Measurements from ENCODE around the gene SLAIN1.

SLAIN1 gene

DNA sequence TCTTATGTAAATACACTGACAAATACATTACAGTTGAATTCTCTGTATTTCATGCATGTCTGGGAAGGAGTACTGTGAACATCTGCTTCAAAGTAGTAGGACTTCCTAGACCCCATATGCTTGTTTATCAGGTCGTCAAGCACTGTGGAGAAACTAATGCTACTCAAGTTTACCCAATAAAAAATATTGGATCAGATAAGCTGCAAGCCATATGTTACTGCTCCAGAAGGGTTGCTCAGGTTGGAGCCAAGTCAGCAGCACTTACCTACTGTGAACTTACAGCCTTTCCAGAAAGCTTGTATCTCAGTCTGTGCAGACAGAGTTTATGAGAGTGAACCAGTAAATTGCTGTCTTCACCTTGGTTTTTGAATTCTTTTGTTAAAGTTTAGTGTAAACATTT is 36.2 kb downstream of the SLAIN1 start:
- POLR2A ChIA-PET = no interaction called here
- Histone ChIP-seq H3K36me3 (ENCODE audit: control insufficient read depth in 4 of 4, insufficient read depth in 4 of 4, low read length in 3 of 4) (peaks cover 0 to 23% (median 6%) of the 10 kb centered on the region in 4 experiments), H3K4me1 (ENCODE audit: control extremely low read depth in 1 of 4, control insufficient read depth in 4 of 4, insufficient read depth in 4 of 4, low read length in 3 of 4) (peaks cover 0 to 4% (median 2%) of the 10 kb centered on the region in 4 experiments), H3K9me3 (ENCODE audit: control extremely low read depth in 1 of 5, control insufficient read depth in 4 of 5, insufficient read depth in 2 of 5, low read depth in 1 of 5, low read length in 4 of 5) (no peaks in the 10 kb centered on the region), H3K27ac (ENCODE audit: insufficient read depth in 1 of 2, low read depth in 1 of 2, low read length in 2 of 2, poor library complexity in 1 of 2, severe bottlenecking in 2 of 2) (no peak overlapping the region), H3K4me3 (ENCODE audit: control insufficient read depth in 1 of 7, extremely low read depth in 1 of 7, insufficient read depth in 4 of 7, low read depth in 2 of 7, low read length in 6 of 7) (no peak overlapping the region), H3K27me3 (replicated peaks in 2 of 5; ENCODE audit: control insufficient read depth in 4 of 5, insufficient read depth in 5 of 5, low read length in 4 of 5) (no peaks in the 10 kb centered on the region)
- CTCF ChIA-PET = interaction anchor here (1.3 kb wide), 2 partner anchors 104 to 230 kb away, joined by 3 read pairs; no protein-coding TSS in a partner anchor
- no peak for DNase-seq
- WGBS (ENCODE audit: insufficient coverage) = 100% methylated on average over 1 of the region's 1 CpG

DNA sequence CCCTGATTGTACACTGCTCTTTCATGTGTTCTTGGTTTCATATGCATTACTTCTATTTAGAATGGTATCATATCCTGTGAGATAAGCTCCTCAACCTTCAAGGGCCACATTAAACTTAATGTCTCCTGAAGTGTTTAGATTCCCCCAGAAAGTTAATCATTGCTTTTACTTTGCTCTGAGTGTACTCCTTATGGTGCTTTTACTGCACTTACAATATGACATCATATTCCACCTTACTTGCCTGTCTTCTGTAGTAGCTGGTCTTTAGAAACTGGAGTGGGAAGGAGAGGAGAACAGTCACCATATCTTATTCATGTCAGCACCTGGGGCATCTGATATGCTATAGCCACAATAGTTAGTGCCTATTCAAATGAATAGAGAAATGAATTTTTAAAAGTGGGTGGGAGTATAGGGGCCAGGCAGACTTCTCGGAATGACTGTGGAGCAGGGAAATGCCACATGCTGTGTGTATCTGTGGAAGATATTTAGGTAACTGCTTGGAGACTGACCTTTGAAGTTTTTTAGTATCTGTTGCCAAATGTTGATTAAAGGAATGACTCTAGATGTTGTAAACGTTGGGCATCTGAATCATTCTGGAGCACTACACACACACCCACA is 40.2 kb downstream of the SLAIN1 start:
- no peaks in the 10 kb centered on the region for H3K27me3 ChIP-seq (replicated peaks in 2 of 5; ENCODE audit: control insufficient read depth in 4 of 5, insufficient read depth in 5 of 5, low read length in 4 of 5)
- peaks cover 0 to 13% (median 4%) of the 10 kb centered on the region in 4 experiments for H3K36me3 ChIP-seq (ENCODE audit: control insufficient read depth in 4 of 4, insufficient read depth in 4 of 4, low read length in 3 of 4)
- no peak overlapping the region for H3K27ac ChIP-seq (ENCODE audit: insufficient read depth in 1 of 2, low read depth in 1 of 2, low read length in 2 of 2, poor library complexity in 1 of 2, severe bottlenecking in 2 of 2)
- no peak overlapping the region for H3K4me3 ChIP-seq (ENCODE audit: control insufficient read depth in 1 of 7, extremely low read depth in 1 of 7, insufficient read depth in 4 of 7, low read depth in 2 of 7, low read length in 6 of 7)
- H3K4me1 ChIP-seq (ENCODE audit: control extremely low read depth in 1 of 4, control insufficient read depth in 4 of 4, insufficient read depth in 4 of 4, low read length in 3 of 4) = no peaks in the 10 kb centered on the region
- ChIA-PET POLR2A (no interaction called here), CTCF (interaction anchor here (1.8 kb wide), 1 partner anchor 13 kb away, joined by 8 read pairs; no protein-coding TSS in a partner anchor)
- H3K9me3 ChIP-seq (ENCODE audit: control extremely low read depth in 1 of 5, control insufficient read depth in 4 of 5, insufficient read depth in 2 of 5, low read depth in 1 of 5, low read length in 4 of 5) = no peaks in the 10 kb centered on the region
- no peak for DNase-seq
- 100% methylated on average over 1 of the region's 2 CpGs for WGBS (ENCODE audit: insufficient coverage)

DNA sequence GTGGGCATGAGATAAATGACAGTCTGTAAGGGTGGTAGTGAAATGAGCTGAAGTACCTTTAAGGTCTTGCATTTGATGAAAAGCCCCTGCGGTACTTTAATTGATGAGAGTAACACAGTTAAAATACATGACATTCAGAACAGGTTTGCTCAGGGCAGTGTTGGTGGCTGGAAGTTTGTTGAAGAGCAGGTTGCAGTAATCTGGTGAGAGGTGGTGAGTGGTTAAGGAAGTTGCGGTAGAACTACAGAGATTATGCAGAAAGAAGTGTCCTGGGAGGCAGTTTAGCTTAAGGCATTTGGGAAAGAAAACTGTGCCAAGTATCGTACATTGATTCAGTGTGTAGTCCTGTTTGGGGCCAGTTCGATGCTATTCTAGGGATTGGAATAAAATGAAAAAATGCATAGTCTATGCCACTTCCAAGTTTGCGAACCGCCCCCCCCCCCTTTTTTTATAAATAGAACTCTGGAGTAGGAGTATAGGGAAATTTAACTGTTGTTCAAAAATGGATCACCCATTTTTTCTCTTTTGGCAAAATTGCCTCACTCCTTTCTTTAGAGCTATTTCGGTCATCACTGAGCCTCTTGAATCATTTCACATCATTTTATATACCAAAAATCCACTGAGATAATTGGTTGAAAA is 42.7 kb downstream of the SLAIN1 start:
- ChIA-PET CTCF (interaction anchor here (0.9 kb wide), 1 partner anchor 147 kb away, joined by 3 read pairs; no protein-coding TSS in a partner anchor), POLR2A (interaction anchor here (0.5 kb wide), 1 partner anchor 101 kb away, joined by 6 read pairs; no protein-coding TSS in a partner anchor)
- H3K4me1 ChIP-seq (ENCODE audit: control extremely low read depth in 1 of 4, control insufficient read depth in 4 of 4, insufficient read depth in 4 of 4, low read length in 3 of 4) = no peaks in the 10 kb centered on the region
- no peak for DNase-seq
- H3K27ac ChIP-seq (ENCODE audit: insufficient read depth in 1 of 2, low read depth in 1 of 2, low read length in 2 of 2, poor library complexity in 1 of 2, severe bottlenecking in 2 of 2) = no peak overlapping the region
- peaks cover 8 to 20% (median 13%) of the 10 kb centered on the region in 4 experiments for H3K36me3 ChIP-seq (ENCODE audit: control insufficient read depth in 4 of 4, insufficient read depth in 4 of 4, low read length in 3 of 4)
- no peaks in the 10 kb centered on the region for H3K27me3 ChIP-seq (replicated peaks in 2 of 5; ENCODE audit: control insufficient read depth in 4 of 5, insufficient read depth in 5 of 5, low read length in 4 of 5)
- no peaks in the 10 kb centered on the region for H3K9me3 ChIP-seq (ENCODE audit: control extremely low read depth in 1 of 5, control insufficient read depth in 4 of 5, insufficient read depth in 2 of 5, low read depth in 1 of 5, low read length in 4 of 5)
- 100% methylated on average over 4 of the region's 7 CpGs for WGBS (ENCODE audit: insufficient coverage)
- H3K4me3 ChIP-seq (ENCODE audit: control insufficient read depth in 1 of 7, extremely low read depth in 1 of 7, insufficient read depth in 4 of 7, low read depth in 2 of 7, low read length in 6 of 7) = no peak overlapping the region

- no peak overlapping the region for H3K27ac ChIP-seq (ENCODE audit: insufficient read depth in 1 of 2, low read depth in 1 of 2, low read length in 2 of 2, poor library complexity in 1 of 2, severe bottlenecking in 2 of 2)
- peaks cover 8 to 20% (median 13%) of the 10 kb centered on the region in 4 experiments for H3K36me3 ChIP-seq (ENCODE audit: control insufficient read depth in 4 of 4, insufficient read depth in 4 of 4, low read length in 3 of 4)
- POLR2A ChIA-PET = no interaction called here
- CTCF ChIA-PET = no interaction called here
- H3K4me1 ChIP-seq (ENCODE audit: control extremely low read depth in 1 of 4, control insufficient read depth in 4 of 4, insufficient read depth in 4 of 4, low read length in 3 of 4) = no peaks in the 10 kb centered on the region
- H3K9me3 ChIP-seq (ENCODE audit: control extremely low read depth in 1 of 5, control insufficient read depth in 4 of 5, insufficient read depth in 2 of 5, low read depth in 1 of 5, low read length in 4 of 5) = no peaks in the 10 kb centered on the region
- no peak for DNase-seq
- WGBS (ENCODE audit: insufficient coverage) = 100% methylated on average over 4 of the region's 8 CpGs
- no peak overlapping the region for H3K4me3 ChIP-seq (ENCODE audit: control insufficient read depth in 1 of 7, extremely low read depth in 1 of 7, insufficient read depth in 4 of 7, low read depth in 2 of 7, low read length in 6 of 7)
- H3K27me3 ChIP-seq (replicated peaks in 2 of 5; ENCODE audit: control insufficient read depth in 4 of 5, insufficient read depth in 5 of 5, low read length in 4 of 5) = no peaks in the 10 kb centered on the region
Observed at GRCh38 chr13:77740931-77741596, 43.6 kb downstream of the SLAIN1 start.

- H3K9me3 ChIP-seq (ENCODE audit: control extremely low read depth in 1 of 5, control insufficient read depth in 4 of 5, insufficient read depth in 2 of 5, low read depth in 1 of 5, low read length in 4 of 5) = no peaks in the 10 kb centered on the region
- no peaks in the 10 kb centered on the region for H3K4me1 ChIP-seq (ENCODE audit: control extremely low read depth in 1 of 4, control insufficient read depth in 4 of 4, insufficient read depth in 4 of 4, low read length in 3 of 4)
- no peak overlapping the region for H3K4me3 ChIP-seq (ENCODE audit: control insufficient read depth in 1 of 7, extremely low read depth in 1 of 7, insufficient read depth in 4 of 7, low read depth in 2 of 7, low read length in 6 of 7)
- peaks cover 8 to 23% (median 16%) of the 10 kb centered on the region in 4 experiments for H3K36me3 ChIP-seq (ENCODE audit: control insufficient read depth in 4 of 4, insufficient read depth in 4 of 4, low read length in 3 of 4)
- H3K27ac ChIP-seq (ENCODE audit: insufficient read depth in 1 of 2, low read depth in 1 of 2, low read length in 2 of 2, poor library complexity in 1 of 2, severe bottlenecking in 2 of 2) = no peak overlapping the region
- no peaks in the 10 kb centered on the region for H3K27me3 ChIP-seq (replicated peaks in 2 of 5; ENCODE audit: control insufficient read depth in 4 of 5, insufficient read depth in 5 of 5, low read length in 4 of 5)
- ChIA-PET POLR2A (no interaction called here), CTCF (no interaction called here)
- WGBS (ENCODE audit: insufficient coverage) = no CpG with 5 or more reads among the region's 1 CpG
- no peak for DNase-seq
Observed at GRCh38 chr13:77741597-77741972, 44.1 kb downstream of the SLAIN1 start.

DNA sequence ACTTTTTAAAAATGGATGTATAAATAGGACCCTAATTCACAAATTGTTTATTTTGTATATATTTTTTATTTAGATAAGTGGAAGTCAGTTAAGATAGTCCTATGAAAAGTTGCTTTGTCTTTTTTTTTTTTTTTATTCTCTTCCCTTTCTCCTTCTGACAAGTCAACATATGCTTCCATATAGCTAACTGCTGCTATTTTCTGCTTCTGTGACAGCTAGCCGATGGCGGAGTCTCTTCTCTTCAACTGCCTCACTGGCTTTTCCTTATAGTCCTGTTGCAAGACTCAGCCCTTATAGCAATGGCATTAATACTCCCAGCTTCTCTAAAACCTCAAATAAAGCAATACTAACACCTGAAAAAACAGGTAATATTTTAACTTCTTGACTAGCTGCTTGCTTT is 45.3 kb downstream of the SLAIN1 start:
- no peaks in the 10 kb centered on the region for H3K4me1 ChIP-seq (ENCODE audit: control extremely low read depth in 1 of 4, control insufficient read depth in 4 of 4, insufficient read depth in 4 of 4, low read length in 3 of 4)
- H3K4me3 ChIP-seq (ENCODE audit: control insufficient read depth in 1 of 7, extremely low read depth in 1 of 7, insufficient read depth in 4 of 7, low read depth in 2 of 7, low read length in 6 of 7) = no peak overlapping the region
- no peak overlapping the region for H3K27ac ChIP-seq (ENCODE audit: insufficient read depth in 1 of 2, low read depth in 1 of 2, low read length in 2 of 2, poor library complexity in 1 of 2, severe bottlenecking in 2 of 2)
- no peak for DNase-seq
- CTCF ChIA-PET = interaction anchor here (0.6 to 1.0 kb wide), 3 partner anchors 10 to 19 kb away, joined by 3 read pairs; no protein-coding TSS in a partner anchor
- H3K9me3 ChIP-seq (ENCODE audit: control extremely low read depth in 1 of 5, control insufficient read depth in 4 of 5, insufficient read depth in 2 of 5, low read depth in 1 of 5, low read length in 4 of 5) = no peaks in the 10 kb centered on the region
- no peaks in the 10 kb centered on the region for H3K27me3 ChIP-seq (replicated peaks in 2 of 5; ENCODE audit: control insufficient read depth in 4 of 5, insufficient read depth in 5 of 5, low read length in 4 of 5)
- POLR2A ChIA-PET = no interaction called here
- WGBS (ENCODE audit: insufficient coverage) = 90% methylated on average over 2 of the region's 2 CpGs
- peaks cover 12 to 28% (median 24%) of the 10 kb centered on the region in 4 experiments for H3K36me3 ChIP-seq (ENCODE audit: control insufficient read depth in 4 of 4, insufficient read depth in 4 of 4, low read length in 3 of 4)

GRCh38 chr13:77745784-77746183 is 48.3 kb downstream of the SLAIN1 start:
- H3K4me3 ChIP-seq (ENCODE audit: control insufficient read depth in 1 of 7, extremely low read depth in 1 of 7, insufficient read depth in 4 of 7, low read depth in 2 of 7, low read length in 6 of 7) = no peak overlapping the region
- H3K9me3 ChIP-seq (ENCODE audit: control extremely low read depth in 1 of 5, control insufficient read depth in 4 of 5, insufficient read depth in 2 of 5, low read depth in 1 of 5, low read length in 4 of 5) = no peaks in the 10 kb centered on the region
- no CpG with 5 or more reads among the region's 1 CpG for WGBS (ENCODE audit: insufficient coverage)
- DNase-seq = no peak
- no peaks in the 10 kb centered on the region for H3K27me3 ChIP-seq (replicated peaks in 2 of 5; ENCODE audit: control insufficient read depth in 4 of 5, insufficient read depth in 5 of 5, low read length in 4 of 5)
- no peak overlapping the region for H3K27ac ChIP-seq (ENCODE audit: insufficient read depth in 1 of 2, low read depth in 1 of 2, low read length in 2 of 2, poor library complexity in 1 of 2, severe bottlenecking in 2 of 2)
- H3K36me3 ChIP-seq (ENCODE audit: control insufficient read depth in 4 of 4, insufficient read depth in 4 of 4, low read length in 3 of 4) = peaks cover 12 to 28% (median 22%) of the 10 kb centered on the region in 4 experiments
- H3K4me1 ChIP-seq (ENCODE audit: control extremely low read depth in 1 of 4, control insufficient read depth in 4 of 4, insufficient read depth in 4 of 4, low read length in 3 of 4) = no peaks in the 10 kb centered on the region
- ChIA-PET POLR2A (no interaction called here), CTCF (no interaction called here)

Data from common myeloid progenitor, CD34-positive (primary cell).